Globus pallidus (tissue), 1 donor: ENCODE data around the gene DLD.
"Not testable (repeated sequence)": the region's sequence is repeated elsewhere in the genome, so short reads cannot be mapped to it uniquely, and the experiment has no call there.

Experiments
- DNase-seq: peaks from one replicate; pipeline ENCODE4 v3.0.0-alpha.2; 2015; ENCODE audit warnings: low spot score

The DLD gene

DNA sequence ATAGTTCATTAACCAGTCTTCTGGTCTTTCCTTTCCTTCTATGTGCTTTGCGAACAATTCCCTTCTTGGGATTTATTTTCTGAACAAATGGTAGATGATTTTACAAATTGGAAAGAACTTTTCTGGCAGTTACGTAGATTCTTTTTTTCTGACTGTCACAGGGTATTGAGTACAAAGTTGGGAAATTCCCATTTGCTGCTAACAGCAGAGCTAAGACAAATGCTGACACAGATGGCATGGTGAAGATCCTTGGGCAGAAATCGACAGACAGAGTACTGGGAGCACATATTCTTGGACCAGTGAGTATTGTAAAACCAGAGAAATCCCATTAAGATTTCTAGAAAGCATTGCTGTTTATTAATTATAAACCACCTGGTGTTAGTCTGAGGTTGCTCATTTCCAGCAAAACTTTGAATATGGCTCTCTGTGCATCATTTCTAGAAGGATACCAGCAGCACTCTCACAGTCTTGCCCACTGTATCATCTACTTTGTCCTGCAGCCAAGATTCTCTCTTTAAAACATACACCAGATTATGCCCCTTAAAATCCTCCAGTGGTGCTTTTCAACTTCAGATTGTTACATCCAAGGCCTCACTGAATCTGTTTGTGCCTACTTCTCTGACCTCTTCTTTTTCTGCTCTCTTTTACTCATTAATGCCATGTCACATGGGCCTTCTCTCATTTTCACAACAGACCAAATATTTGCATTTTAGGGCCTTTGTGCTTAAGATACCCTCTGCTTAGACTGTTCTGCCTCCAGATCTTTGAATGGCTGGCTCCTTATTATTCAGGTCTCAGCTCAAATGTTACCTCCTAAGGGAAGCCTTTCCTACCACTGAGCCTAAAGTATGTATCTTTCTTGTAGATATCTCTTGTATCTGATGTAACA, 27.0 kb downstream of the DLD start:
- DNase-seq = no peak

DNA sequence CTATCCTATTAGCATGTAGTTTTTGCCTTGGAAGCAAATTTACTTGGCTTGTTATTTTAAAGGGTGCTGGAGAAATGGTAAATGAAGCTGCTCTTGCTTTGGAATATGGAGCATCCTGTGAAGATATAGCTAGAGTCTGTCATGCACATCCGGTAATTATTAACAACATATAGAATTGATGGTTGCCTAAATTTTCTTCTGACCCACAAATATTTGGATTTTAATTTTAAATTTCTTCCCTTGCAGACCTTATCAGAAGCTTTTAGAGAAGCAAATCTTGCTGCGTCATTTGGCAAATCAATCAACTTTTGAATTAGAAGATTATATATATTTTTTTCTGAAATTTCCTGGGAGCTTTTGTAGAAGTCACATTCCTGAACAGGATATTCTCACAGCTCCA, 28.0 kb downstream of the DLD start:
- DNase-seq = no peak

DNA sequence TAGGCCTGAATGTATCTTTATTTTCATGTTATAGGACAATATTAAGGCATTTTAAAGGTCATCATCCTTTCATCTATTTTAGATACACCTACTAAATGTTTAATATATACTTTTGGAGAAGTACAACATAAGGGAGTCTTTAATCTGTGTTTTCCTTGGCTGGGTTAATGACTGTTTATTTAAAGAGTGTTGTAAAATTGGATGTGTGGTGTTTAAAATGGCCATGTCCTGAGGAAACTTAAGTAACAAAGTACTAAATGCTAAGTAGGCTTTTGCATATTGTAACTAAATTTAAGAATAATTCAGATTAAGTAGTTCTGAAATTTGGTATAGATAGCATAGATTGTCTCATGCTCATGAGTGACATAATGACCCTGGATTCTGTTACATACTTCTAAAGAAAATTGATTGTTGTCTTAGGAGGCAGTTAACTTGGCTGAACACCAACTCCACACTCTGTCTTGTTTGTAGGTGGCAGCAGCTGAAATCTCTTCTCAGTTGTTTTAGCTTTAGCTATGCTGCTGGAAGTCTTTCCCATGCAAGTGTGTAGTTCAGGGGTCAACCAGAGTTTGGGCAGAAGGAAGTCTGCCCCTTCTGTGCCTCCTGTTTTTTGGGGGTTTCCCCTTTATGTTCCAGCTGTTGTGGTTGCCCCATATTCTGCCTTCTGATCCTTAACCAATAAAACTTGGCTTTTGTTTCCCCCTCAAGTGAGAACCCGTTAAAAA, 29.2 kb downstream of the DLD start:
- no peak for DNase-seq

DNA sequence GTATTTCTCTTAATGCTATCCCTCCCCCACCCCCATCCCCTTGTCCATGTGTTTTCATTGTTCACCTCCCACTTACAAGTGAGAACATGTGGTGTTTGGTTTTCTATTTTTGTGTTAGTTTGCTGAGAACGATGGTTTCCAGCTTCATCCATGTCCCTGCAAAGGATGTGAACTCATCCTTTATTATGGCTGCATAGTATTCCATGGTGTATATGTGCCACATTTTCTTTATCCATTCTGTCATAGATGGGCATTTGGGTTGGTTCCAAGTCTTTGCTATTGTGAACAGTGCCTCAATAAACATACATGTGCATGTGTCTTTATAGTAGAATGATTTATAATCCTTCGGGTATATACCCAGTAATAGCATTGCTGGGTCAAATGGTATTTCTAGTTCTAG, 30.8 kb downstream of the DLD start:
- not testable (repeated sequence) for DNase-seq

DNA sequence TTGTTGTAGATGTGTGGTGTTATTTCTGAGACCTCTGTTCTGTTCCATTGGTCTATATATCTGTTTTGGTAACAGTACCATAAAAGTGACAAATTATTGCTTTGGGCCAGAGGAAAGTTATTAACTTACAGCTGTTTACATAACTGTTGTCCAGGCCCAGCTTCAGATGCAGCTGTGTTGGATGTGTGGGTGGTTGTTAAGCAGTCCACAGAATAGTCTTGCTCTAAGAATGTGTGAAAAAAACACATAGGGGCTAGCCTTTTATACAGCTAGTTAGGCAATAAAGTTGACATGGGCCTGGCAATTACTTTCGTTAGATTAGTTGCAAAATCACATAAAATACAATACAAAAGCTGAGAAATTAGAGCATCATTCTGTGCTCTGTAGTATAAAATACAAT, 31.9 kb downstream of the DLD start:
- DNase-seq = no peak

DNA sequence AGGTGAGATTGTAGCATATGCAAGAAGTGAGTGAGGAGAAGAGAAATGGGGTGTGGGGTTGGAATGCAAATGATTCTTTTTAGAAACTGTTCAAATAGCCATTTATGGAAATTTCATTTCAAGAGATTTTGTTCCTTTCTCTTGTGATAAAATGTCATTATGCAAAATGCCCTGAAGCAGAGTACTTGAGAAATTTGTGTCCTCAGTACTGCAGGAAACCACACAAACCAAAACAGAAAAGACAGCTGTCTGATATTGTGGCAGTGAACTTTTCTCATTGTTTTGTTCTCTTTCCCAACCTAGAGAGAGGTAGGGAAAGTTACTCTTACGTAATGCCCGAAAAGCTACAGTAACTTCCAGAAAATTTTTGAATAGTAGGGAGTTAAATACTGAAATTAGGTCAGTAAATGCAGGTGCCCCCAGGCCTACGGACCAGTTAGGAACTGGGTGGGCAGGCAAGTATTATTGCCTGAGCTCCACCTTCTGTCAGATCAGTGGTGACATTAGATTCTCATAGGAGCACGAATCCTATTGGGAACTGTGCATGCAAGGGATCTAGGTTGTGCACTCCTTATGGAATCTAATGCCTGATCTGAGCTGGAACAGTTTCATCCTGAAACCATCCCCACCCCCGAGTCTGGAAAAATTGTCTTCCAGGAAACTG, 34.0 kb downstream of the DLD start:
- DNase-seq = no peak

DNA sequence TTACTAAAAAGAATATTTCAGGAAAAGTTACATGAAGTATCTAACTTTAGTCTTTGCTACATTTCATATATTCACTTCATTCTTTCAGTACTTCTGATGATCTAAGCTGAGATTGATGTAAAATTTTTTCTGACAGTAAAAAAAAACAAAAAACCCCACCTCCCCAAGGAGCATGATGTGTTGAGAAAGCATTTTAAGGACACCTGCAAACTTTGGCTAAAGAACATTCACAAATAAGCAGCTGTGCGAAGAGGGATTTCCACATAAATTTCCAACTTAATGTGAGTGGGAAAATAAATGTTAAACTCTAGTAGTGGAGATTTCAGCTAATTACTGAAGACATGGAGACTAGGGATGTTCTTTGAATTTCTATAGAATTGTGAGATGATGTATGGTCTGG, 35.5 kb downstream of the DLD start:
- no peak for DNase-seq

DNA sequence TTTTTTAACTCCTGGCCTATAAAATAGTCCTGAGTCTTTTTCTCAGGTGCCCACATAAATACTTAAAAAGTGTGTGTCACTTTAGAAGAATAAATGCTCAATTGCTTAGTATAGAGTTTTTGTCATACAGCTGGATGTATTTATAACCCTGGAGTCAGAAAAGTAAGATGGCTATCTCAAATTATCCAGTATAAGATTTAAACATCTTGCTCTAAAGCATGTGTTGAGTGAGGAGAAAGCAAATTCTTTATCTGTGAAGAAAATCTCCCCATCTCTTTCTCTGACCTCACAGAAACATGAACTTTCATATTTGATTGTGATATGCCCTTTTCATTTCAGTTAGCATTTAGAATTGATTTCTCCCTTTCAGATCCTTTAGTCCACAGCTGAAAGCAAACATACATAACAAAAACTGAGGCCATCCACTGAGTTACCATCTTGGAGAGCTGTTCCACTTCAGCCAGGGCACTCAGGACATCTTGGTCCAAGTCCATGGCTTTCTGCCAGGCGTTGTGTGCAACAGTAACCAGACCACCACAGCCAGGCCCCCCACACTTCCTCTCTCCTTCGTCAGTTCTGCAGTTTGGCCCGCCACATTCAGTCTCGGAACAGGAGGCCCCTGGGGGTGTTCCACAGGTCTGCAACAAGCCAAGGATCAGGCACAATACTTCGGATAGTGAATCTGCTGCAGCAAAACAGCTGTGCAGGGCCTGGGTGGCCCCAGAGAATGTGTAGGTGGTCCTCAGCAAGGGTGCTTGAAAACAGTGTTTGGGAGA, 40.9 kb downstream of the DLD start:
- DNase-seq = no peak

DNA sequence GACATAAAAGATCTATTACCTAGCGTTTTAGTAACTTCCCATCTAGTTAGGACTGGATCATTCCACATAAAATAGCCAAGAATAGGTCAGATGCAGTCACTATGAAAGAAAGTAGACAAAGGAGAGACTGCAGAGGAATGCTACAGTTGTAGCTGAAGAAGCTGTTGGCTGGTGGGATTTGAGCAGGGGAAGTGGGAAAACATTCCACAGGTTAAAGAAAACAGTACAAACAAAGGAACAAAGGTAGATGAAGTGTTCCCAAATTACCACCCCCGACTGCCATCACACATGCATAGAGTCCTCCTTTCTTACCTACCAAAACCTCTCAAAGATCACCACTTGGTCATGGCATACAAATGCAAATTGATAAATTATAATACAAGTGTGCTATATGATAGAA, 41.8 kb downstream of the DLD start:
- DNase-seq = no peak

DNA sequence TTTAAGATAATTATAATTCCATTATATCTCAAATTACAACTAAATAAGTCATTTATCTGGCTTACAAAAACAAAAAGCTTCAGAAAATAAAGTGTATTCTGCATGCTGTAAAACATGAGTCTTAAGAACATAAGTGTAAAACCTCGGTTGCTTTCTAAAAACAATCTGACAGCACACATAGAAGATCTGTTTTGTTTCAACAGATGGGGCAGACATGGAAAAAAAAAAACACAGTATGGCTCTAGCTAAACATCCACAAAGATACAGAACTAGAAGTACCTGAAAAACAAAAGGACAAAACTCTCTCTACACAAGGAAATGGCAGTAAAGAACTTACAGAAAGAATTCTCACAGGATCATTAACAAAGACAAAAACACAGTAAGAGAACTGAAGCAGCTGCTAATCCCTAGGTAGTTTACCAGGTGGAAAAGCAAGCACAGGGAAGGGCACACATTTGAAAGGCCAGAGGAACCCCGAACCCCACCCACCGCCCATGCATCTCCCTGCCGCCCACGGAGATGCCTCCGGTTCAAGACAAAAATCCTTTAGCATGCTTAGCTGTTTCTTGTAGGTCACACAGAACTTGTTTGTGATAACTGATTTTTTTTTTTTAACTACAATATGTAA, 42.5 kb downstream of the DLD start:
- DNase-seq = no peak

DNA sequence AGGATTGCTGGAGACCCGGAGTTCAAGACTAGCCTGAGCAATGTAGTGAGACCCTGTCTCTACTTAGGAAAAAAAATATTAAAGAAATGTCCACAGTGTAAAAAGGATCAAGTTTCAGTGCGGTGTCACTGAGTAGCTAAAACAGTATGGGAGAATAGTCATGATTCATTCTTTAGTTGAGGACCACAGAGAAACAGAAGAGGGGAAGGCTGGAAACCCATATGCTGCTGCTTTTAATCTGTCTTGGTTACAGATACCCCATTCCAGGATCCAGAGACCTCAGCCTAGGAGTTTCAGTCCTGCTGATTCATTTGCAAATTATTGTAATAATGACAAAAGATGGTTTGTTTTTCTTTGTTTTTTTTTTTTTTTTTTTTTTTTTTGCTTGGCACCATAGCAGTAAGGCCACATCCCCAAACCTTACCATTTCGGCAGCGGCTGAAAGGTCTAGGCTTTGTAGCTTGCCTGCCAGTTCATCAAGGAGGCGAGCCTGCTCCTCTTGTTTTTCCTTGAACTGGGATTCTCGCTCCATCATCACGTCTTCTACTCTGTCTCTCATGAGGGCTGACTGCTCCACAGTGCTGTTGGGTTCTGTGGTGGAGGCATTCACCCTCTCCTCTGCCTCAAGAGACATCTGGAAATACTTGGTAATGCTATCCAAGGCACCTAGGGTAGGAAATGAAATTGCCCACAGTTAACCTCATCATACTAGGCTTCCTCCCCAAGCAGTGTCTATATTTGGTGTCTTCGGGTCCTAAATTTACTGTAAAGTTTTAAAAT, 44.2 kb downstream of the DLD start:
- DNase-seq = no peak

DNA sequence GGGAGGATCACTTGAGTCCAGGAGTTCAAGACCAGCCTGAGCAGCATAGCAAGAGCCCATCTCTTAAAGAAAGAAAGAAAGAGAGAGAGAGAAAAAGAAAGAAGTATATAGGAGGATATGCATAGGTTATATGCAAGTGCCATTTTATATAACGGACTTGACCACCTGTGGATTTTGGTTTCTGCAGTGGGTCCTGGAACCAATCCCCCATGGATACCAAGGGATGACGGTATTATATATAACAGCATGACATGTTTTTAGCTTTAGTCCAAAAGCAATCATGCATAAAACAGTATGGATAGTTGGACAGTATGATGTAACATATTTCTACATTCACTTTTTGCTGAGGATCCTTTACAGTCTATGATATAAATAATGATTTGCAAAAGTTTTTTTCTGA, 45.3 kb downstream of the DLD start:
- DNase-seq = no peak

DNA sequence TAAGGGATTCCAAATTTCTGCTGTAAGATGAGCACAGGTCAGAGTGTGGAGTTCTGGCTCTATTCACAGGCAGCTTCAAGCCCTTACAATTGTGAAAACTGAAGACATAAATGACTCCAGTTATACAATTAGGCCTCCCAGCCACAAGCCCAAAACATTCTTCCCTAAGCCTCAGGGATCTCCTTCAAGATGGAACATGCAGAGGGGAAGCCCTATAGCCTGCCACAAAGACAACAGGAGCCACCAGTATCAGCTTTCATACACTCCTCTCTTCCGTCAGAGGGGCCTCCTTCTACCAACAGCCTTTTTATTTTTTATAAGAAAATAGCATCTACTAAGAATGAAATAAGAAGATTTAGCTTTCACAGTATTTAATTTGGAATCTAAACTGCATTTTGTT, 46.5 kb downstream of the DLD start:
- no peak for DNase-seq

DNA sequence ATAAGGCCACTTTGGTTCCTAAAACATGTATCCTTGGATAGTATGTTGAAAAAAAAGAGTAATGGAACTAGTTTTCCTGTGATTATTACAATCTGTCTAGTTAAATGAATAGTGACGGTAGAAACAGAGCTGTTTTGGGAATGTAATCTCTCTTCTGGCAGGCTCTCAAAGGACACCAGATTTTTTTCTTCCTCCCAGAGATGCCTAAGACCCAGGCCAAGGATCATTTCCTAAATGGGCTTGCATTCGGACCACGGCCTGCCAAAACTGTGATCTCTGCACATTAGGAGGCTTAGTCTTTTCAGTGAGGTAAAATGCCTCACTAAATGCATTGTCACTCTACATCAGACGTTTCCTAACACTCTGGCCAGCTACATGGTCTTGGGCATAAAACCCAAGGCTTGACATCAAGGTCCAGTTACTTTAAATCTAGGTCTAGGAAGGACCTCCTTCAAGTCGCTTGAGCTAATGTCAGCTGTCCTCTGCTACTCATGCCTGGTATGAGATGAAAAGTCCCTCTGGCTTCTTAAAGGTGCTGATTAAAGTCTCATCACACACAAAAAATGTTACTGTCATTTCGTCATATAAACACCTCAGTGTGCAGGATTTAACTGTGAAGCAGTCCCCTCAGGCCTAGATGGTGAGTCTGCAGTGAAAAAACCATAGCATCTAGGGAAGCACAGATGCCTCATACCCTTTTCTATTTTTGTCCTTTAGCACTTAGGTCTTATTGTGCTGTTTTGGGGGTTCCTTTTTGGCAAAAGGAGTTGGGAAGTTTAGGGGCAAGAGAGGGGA, 47.7 kb downstream of the DLD start:
- no peak for DNase-seq

DNA sequence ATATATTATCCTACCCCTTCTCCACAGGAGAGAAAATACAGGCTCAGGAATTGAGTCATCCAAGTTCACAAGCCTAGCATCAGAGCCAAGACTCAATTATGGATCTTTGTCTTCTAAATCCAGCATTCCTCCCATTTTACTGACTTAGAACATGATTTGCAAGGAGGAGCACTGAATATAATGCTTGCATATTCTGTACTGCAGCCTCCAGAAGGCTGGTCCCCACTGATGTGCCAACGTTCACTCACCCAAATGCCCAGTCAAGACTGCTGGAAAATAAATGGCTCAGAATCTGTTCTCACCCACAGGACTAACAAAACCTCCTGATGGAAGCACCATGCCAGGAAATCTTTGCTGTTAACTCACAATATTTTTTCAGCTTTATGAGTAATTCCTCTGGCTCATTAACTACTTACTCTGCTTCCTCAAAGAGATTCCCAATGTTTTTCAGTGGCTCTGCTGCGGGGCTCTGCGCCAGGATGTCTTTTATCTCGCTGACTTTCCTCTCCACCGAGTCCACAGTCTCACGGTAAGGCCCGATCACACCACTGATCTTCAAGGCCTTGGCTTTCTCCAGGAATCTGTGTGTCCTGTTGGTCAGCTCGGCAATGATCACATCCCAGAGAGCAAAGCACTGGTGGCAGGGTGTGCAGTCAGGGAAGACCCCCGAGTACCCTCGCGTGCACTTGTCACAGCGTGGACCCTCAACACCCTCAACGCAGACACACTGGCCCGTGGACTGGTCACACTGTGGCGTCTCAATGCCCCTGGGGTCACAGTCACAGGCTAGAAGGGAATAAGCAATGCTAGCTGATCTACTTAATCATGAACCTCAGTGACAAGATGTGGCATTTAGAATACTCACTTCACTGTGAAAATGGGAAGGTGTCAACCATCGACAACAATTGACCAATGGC, 48.8 kb downstream of the DLD start:
- no peak for DNase-seq

DNA sequence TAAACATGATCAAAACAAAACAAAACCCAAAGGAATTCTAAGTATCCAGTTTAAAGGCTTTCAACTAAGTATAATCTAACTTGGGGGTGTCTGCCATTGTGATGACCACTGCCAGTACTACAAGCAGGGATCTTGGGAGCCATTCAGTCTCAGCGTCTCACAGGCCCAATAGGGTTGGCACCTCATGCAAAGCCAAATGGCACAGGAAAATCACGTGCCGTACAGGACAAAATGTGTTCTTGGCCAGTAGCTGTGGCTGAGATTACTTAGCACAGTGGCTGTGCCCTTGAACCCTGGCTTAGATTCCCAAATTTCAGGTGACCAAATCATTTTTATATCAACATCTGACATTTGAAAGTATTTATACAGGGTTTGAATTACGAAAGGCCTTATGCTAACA, 50.0 kb downstream of the DLD start:
- DNase-seq = no peak

DNA sequence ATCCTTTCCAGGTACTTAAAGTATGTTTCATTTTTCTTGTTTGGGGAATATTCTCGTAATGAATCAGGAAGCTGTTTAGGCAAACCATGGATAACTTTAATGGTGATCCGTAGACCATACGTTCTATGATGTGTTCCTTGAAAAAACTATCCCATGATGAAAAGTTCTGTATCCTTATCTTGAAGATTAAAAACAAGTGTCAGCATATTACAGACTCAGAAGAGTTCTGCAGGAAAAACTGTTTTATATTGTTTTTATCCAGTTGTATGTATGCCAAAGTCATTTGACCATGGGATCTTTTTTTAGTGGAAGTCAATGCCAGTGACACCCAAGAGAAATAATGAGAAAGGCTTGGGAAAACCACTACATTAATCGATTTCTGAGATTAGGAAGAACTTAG, 52.0 kb downstream of the DLD start:
- no peak for DNase-seq

DNA sequence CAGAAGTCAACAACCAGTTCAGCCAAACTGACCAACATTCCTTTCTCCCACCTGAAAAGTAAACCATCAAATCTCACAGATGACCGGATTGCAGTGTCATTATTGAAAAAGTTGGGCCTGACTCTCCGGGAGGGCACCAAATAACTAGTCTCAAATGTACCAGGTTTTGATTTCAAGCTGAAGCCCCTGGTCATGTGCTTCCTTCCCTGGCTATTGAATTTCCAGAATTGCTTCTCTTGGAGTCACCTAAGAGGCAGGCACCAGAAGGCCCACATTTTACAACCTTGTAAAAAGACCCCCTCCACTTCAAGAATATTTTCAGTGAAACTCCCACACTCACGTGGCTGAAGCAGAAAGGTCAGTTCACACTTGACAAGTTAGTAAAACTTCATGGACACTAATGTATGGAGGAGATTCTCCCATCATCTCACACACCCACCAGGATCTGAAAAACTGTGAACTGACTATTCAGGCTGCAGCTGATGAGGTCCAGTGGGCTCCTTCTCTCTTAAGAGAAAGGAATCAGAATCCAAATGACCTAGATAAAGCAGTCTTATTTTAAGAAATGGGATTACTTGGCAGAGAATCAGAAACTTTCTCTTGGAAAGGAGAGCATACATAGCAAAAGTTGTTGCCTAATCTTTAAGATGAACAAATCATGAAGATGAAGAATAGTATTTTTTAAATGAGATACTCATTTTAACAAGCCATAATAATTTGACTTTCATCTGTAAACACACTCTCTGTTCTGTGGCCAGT, 53.6 kb downstream of the DLD start:
- DNase-seq = no peak
